ENCODE data around the gene TRIM46. TPM values are rescaled to one million over a fixed set of nuclear protein-coding genes. Genes with fewer than 3 reads are reported as not detected.
"Not testable (repeated sequence)": the region's sequence is repeated elsewhere in the genome, so short reads cannot be mapped to it uniquely, and the experiment has no call there.

The TRIM46 gene
- total RNA-seq, 1 donor, result 6.5 TPM

DNA sequence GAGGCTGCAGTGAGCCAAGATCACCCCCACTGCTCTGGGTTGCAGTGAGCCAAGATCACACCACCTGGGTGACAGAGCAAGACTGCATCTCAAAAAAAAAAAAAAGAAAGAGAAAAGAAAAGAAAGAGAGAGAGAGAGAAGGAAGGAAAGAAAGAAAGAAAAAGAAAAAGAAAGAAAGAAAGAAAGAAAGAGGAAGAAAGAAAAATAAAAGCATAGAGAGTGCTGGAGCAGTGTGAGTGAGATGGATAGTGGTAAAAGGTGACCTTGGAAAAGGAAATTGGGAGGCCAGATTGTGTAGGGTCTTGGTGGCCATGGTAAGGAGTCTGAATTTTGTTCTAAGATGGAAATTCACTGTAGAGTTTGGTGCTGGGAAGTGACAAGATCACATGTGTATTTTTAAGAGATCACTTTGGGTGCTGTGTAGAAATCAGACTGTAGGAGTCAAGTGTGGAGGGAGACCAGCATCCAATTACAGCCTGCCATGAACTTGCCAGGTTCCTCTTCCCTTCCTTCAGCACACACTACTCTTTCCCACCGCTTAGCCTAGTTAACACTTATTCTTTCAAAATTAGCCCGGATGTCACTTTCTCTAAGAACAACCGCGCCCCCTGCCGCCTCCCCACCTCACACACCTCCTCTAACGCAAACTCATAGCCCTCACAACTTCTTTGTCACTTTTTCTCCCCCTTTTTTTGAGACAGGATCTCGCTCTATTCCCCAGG lies 52.7 kb downstream of the TRIM46 start:
- TF ChIP-seq, protein P1, sequence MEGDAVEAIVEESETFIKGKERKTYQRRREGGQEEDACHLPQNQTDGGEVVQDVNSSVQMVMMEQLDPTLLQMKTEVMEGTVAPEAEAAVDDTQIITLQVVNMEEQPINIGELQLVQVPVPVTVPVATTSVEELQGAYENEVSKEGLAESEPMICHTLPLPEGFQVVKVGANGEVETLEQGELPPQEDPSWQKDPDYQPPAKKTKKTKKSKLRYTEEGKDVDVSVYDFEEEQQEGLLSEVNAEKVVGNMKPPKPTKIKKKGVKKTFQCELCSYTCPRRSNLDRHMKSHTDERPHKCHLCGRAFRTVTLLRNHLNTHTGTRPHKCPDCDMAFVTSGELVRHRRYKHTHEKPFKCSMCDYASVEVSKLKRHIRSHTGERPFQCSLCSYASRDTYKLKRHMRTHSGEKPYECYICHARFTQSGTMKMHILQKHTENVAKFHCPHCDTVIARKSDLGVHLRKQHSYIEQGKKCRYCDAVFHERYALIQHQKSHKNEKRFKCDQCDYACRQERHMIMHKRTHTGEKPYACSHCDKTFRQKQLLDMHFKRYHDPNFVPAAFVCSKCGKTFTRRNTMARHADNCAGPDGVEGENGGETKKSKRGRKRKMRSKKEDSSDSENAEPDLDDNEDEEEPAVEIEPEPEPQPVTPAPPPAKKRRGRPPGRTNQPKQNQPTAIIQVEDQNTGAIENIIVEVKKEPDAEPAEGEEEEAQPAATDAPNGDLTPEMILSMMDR (IDR thresholded peaks at IDR 0.05; ENCODE audit: insufficient read depth, low read depth, low read length), result peak; percentile 69
- DNase-seq (ENCODE audit: low read depth), result peak; percentile 90

DNA sequence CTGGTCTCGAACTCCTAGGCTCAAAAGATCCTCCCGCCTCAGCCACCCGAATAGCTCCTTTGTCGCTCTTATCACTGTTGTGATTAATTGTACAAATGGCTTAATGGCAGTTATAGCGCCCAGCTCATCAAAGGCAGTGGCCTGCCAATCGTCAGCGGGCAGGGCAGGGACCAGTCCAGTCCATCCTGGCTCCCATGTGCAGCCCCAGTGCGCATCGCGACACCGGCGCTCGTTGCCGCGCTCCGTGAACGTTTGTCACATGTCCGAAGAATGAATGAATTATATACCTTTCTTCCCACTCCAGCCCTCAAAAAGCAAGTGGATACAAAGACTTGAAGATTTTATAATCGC lies 53.2 kb downstream of the TRIM46 start:
- H3K4me3 ChIP-seq (ENCODE audit: low read depth, low read length), result peak overlapping the region; percentile 72
- TF ChIP-seq, protein P1 (IDR thresholded peaks at IDR 0.05; ENCODE audit: insufficient read depth, low read depth, low read length), result no peak

More for the DNA sequence above, 52.7 kb downstream of the TRIM46 start:
- peak overlapping the region; percentile 72 for H3K4me3 ChIP-seq (ENCODE audit: low read depth, low read length)

DNA sequence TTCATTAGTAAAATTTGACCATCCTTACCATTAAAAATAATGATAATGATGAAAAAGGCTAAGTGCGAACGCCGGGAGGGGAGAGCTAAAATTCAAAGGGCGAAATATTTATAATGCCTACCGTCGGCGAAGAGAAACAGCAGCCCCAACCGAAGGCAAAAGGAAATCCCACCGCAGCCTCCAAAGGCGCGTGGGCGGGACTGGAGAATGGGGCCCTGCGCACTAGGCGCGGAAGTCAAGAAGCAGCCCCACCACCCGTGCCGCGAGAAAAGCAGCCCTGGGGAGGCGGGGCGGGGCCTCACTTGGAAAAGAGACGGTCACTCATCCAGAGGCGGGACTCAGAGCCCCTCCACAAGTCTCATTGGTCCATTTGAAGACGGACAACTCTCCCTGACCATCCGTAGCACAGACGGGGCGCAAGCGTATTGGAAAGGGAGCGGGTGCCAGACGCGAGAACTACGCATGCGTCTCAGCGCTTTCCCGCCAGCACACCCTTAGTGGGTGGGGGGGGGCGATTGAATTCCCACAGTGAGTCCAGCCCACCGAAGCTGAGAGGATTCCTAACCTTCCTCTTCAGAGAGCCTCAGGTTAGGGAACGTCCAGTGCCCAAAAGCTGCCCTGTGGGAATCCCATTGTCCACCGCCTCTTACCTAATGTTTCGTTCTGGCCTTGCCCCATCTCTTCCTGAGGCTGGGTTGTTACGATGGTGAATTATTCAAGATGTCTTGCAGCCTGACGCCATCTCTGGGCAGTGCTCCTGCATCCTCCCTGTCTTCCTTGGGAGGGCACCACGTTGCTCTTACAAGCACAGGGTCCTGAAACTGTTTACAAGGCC lies 53.8 kb downstream of the TRIM46 start:
- TF ChIP-seq, protein P1 (IDR thresholded peaks at IDR 0.05; ENCODE audit: insufficient read depth, low read depth, low read length), result no peak
- H3K4me3 ChIP-seq (ENCODE audit: low read depth, low read length), result peak overlapping the region; percentile 72
- peak; percentile 99 for DNase-seq (ENCODE audit: low read depth)

More for the DNA sequence above, 53.2 kb downstream of the TRIM46 start:
- DNase-seq (ENCODE audit: low read depth), result peak; percentile 37

DNA sequence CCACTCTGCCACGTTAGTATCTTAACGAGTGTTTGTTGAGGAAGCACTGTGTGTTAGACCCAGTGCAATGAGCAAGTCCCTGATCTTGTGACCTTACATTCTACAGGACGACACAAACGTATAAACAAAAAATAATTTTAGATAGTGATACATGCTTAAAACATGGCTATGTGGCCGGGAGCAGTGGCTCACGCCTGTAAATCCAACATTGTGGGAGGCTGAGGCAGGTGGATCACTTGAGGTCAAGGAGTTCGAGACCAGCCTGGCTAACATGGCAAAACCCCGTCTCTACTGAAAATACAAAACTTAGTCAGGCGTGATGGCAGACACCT lies 54.4 kb downstream of the TRIM46 start:
- H3K4me3 ChIP-seq (ENCODE audit: low read depth, low read length), result peak overlapping the region; percentile 56
- TF ChIP-seq, protein P1 (IDR thresholded peaks at IDR 0.05; ENCODE audit: insufficient read depth, low read depth, low read length), result no peak
- no peak for DNase-seq (ENCODE audit: low read depth)

DNA sequence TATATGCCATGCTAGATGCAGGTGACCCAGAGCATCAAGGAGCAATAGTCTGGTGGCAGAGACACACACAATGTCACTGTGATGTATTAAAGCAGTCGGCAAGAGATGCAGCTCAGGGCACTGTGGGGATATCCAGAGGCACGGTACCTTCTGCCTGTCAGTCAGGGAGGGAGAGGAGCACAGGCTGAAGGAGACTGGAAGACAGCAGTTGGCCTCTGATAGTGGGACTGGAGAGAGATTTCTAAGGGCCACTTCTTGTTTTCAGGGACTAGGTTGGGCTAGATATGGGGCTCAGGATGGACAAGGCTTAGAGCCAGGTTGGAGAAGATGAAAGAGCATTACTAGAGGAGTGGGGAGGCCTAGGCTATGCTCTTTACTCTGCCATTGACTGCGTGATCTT lies 57.7 kb downstream of the TRIM46 start:
- not testable (repeated sequence) for H3K4me3 ChIP-seq (ENCODE audit: low read depth, low read length); DNase-seq (ENCODE audit: low read depth)

DNA sequence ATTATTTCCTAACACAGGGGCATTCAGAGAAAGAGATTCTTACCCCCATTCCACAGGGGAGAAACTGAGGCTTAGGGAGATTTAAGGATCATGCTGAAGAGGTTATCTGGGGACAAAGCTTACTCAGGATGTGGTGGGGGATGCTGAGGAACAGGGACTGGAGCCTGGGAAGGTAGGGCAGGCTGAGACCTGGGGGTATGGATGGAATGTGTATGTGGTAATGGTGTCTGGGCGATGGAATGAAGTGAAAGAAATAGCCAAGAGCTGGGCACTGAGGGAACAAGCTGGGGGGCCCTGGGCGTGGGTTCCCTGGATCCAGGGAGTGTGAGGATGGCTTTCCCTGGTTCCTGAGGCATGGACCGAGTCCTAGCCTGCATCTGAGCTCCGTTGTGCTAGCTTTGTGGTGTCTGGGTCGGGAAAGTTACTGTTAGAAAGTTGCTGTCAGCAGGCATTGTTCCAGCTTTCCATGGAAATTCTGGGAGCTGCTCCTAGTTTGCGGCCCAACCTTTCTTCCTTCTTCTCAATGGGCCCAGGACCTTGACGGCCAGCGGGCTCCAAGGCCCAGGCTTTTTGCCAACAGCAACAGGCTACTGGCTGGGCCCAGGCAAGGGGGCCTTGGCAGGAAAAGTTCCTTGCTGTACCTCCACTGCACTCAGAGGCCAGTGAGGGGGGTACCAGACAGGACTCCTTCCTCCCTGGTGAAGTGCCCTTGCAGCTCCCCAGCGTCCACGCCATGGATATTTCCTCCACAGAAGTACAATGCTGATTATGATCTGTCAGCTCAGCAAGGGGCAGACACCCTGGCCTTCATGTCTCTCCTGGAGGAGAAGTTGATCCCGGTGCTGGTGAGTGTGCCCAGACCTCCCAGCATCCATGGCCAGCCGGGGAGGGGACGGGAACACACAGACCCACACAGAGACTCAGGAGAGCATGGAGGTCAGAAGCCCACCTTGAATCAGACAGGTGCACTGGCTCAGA lies 58.6 kb downstream of the TRIM46 start:
- H3K4me3 ChIP-seq (ENCODE audit: low read depth, low read length); DNase-seq (ENCODE audit: low read depth): not testable (repeated sequence)

DNA sequence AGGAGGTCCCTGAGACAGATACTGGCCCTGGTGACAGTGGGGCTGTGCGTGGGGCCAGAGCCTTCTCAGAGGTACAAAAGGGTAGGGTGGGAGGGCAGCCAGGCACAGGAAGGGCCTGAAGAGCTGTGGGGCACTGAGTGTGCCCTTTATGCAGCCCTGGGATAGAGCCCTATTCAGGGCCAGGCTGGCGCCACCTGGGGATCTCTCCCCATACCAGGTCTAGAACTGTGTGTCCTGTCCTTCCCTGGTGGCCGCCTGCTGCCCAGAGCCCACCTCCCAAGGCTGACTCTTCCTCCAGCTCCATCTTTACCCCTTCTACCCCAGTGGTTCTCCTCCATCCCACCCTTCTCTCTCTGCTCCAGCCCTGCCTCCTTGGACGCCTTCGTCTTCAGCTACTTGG lies 59.9 kb downstream of the TRIM46 start:
- DNase-seq (ENCODE audit: low read depth); H3K4me3 ChIP-seq (ENCODE audit: low read depth, low read length): not testable (repeated sequence)

Small RNA genes lying within 50 kb of the gene (small RNA-seq; reads per million reads assigned to genes)
- gene HMGN2P18, result not detected

Other genes with a start within 250 kb of the TRIM46 start
- gene PMVK, start 237.1 kb upstream of the TRIM46 start, total RNA-seq, result 6.4 and 8.2 TPM in 2 replicates
- gene PBXIP1, start 217.8 kb upstream of the TRIM46 start, total RNA-seq, result 52.2 and 54.1 TPM in 2 replicates
- 26.7 and 28.9 TPM in 2 replicates for gene PYGO2, start 212.1 kb upstream of the TRIM46 start, total RNA-seq
- gene SHC1, start 203.1 kb upstream of the TRIM46 start, total RNA-seq, result 255 and 330 TPM in 2 replicates
- gene CKS1B, start 199.2 kb upstream of the TRIM46 start, total RNA-seq, result 57.7 and 68.2 TPM in 2 replicates
- gene FLAD1, start 190.5 kb upstream of the TRIM46 start, total RNA-seq, result 22.9 and 24.2 TPM in 2 replicates
- gene LENEP, start 180.3 kb upstream of the TRIM46 start, total RNA-seq, result 0.32 and 0.43 TPM in 2 replicates
- 15.5 and 15.8 TPM in 2 replicates for gene ZBTB7B, start 171.0 kb upstream of the TRIM46 start, total RNA-seq
- not detected in 2 replicates for gene DCST2, start 140.1 kb upstream of the TRIM46 start, total RNA-seq
- not detected in 2 replicates for gene DCST1, start 140.0 kb upstream of the TRIM46 start, total RNA-seq
- 41.2 and 49.2 TPM in 2 replicates for gene ADAM15, start 122.5 kb upstream of the TRIM46 start, total RNA-seq
- 2.6 and 3.9 TPM in 2 replicates for gene EFNA4, start 110.1 kb upstream of the TRIM46 start, total RNA-seq
- gene EFNA3, start 95.0 kb upstream of the TRIM46 start, total RNA-seq, result 0.32 and 0.43 TPM in 2 replicates
- gene EFNA1, start 46.0 kb upstream of the TRIM46 start, total RNA-seq, result not detected in 2 replicates
- gene SLC50A1, start 38.0 kb upstream of the TRIM46 start, total RNA-seq, result 52.5 and 58.7 TPM in 2 replicates
- 23.7 and 47.0 TPM in 2 replicates for gene DPM3, start 33.3 kb upstream of the TRIM46 start, total RNA-seq
- 65.6 and 95.3 TPM in 2 replicates for gene KRTCAP2, start 545 bp upstream of the TRIM46 start, total RNA-seq
- gene THBS3, start 34.0 kb downstream of the TRIM46 start, total RNA-seq, result 32.8 and 35.8 TPM in 2 replicates
- gene MTX1, start 34.8 kb downstream of the TRIM46 start, total RNA-seq, result 38.0 and 45.1 TPM in 2 replicates
- gene ENTREP3, start 81.6 kb downstream of the TRIM46 start, total RNA-seq, result 7.7 and 7.8 TPM in 2 replicates
- 33.7 and 35.8 TPM in 2 replicates for gene SCAMP3, start 88.5 kb downstream of the TRIM46 start, total RNA-seq
- 19.3 and 21.6 TPM in 2 replicates for gene CLK2, start 99.7 kb downstream of the TRIM46 start, total RNA-seq
- gene HCN3, start 103.6 kb downstream of the TRIM46 start, total RNA-seq, result 0.86 and 1.6 TPM in 2 replicates
- gene PKLR, start 127.6 kb downstream of the TRIM46 start, total RNA-seq, result not detected in 2 replicates
- 427 and 428 TPM in 2 replicates for gene FDPS, start 135.0 kb downstream of the TRIM46 start, total RNA-seq
- gene RUSC1, start 147.0 kb downstream of the TRIM46 start, total RNA-seq, result 18.4 and 22.9 TPM in 2 replicates

Data from fibroblast of villous mesenchyme (primary cell).